NCI-H526 treated with DMSO at 0.1 percent for 48 hours (cell line): ENCODE measurements around the gene EGFL8.
"Not testable (repeated sequence)": the region's sequence is repeated elsewhere in the genome, so short reads cannot be mapped to it uniquely, and the experiment has no call there.

Experiments
- DNase-seq: peaks from one replicate; lab custom pipeline; 2025; lab: John Stamatoyannopoulos, UW

Gene EGFL8

DNA sequence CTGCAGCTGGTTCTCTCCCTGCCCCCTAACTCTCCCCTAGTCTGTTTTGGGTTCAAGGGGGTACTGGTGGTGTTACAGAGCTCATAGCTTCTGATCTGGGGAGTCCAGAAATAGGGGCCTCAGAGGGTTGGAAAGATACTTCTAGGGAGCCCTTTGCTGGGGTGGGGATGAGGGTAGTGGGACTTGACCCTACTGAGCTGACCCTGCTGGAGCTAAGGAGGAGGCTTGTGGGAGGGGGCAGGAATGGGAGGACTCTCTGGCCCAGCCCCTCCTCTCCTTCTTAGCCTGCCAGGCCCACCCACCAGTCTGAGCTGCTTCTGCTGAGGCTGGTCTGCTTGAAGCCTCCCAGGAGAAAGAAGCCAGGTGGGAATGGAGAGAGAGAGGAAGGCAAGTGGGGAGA is at the start of gene EGFL8:
Gene EGFL8 (plus strand): TSS at position 301 of the 400 bp plus-strand sequence. CDS start 1,571 bp downstream, outside the sequence.
- DNase-seq: no peak

DNA sequence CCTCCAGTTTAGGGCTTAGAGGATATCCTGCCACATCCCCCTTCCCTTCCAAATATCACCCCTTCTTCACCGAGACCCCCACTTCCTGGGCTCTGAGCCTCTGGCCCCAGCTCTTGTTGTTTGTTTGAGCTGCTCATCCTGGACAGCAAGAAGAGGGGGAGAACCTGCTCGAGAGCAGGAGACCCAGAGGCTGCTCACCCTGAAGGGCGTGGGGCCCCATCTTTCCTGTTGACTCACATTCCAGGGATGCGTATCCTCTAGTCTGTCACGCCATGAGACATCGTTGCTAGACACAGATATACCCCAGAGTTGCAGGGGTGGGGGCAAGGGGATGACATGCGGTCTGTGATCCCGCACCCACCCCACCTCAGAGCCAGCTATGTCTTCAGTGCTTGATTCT is 49.6 kb upstream of the EGFL8 start:
- no peak for DNase-seq

DNA sequence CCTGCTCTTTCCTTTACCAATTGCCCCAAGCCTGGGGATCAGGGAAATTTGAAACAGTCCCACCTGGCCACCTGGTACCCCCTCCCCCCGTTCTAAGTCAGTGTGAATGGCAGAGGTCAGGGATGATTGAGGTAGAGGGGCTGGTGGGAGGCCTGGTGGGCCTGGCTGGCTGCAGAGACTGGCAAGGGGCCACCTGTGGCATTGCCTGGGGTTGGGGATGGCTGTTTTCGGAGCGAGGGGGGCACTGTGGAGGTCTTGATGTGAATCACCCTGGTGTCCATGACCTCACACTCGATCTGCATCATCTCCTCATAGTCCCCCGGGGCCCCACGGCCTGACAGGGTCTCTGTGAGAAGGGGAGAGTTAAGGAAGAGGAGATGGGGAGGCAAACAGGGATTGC is 48.8 kb upstream of the EGFL8 start:
- no peak for DNase-seq

DNA sequence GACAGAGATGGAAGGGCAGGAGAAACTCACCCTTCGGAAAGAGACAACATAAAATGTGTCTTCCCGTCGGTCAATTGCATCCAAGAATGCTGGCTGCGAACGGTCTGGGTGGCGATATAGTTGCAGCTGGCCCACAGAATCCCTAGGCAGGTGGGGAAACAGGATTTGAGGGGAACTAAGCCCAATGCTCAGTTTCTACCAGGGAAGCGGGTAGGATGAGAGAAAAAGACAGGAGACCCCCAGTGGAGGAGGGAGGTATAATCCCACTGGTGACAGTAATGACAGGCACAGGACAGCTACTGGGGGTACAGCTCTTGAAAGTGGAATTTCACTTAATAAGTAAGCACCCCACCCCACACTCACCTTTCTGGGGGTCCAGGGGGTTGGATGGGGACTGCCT is 47.7 kb upstream of the EGFL8 start:
- DNase-seq: no peak

DNA sequence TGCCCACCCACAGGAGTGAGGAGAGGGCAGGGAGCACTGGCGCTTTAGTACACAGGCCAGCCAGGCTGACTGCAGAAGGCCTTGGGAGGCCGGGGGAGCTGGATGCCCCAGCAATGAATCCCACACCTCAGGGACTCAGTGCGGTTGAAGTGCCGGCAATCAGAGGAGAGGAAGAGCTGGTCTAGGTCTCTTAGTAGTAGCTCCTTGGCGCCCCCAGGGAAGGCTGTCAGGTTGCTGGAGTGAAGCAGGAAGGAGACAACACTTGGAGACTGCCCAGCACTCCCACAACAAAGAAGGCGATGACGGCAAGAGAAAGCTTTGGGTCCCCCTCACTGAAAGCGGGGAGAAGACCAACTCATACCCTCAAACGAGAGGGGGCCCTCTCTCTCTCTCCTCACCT is 46.9 kb upstream of the EGFL8 start:
- DNase-seq: no peak

DNA sequence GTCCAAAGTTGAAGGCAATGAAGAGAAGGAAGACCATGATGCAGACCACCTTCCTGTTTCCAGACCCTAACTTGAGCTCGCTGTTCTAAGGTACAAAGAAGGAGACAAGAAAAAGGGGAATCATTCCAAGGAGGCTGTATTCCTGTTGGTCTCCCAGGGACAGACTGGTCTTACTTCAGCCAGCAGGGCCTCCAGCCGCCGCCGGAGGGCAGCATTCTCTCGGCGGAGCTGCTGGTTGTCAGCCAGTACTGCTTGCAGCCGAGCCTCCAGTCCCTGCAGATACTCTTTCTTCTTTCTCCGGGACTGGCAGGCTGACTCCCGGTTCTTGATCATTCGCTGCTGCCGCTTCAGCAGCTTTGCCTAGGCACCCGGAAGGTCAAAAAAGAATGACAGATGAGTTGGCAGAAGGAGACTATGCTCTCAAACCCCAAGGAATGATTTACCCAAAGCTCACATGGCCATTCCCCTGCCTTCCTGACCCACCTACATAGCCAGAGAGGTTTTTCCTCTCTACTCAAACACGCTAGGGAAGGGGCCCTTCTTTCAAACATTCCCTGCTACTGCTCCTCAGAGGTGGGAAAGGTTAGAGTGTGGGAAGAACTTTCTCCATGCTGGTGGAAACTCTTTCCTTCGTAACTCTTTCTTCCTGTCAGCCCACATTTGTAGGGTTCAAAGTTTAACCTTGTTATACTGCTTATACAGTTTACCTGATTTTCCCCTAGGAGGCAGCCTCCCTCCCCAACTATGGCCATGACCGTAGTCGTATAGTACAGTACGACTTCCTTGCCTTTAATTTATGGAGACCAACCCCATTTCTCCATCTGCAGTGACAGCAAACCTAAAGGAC is 45.4 kb upstream of the EGFL8 start:
- peak; percentile 49 for DNase-seq

DNA sequence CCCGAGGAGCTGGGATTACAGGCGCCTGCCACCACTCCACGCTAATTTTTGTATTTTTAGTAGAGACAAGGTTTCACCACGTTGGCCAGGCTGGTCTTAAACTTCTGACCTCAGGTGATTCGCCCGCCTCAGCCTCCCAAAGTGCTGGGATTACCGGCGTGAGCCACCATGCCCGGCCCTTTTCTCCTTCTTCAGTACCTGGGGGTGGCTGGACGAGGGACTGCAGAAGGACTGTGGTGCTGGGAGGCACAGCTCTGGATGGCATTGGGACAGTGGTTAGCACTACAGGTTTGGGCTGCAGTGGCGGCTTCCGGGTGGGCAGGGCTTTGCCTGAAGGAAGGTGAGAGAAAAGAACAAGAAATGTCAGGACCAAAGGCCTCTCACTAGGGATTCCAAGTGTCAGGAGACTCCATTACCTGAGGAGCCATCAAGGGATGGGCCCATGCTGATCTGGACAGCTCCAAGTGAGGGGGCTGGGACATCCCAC is 43.8 kb upstream of the EGFL8 start:
- no peak for DNase-seq

DNA sequence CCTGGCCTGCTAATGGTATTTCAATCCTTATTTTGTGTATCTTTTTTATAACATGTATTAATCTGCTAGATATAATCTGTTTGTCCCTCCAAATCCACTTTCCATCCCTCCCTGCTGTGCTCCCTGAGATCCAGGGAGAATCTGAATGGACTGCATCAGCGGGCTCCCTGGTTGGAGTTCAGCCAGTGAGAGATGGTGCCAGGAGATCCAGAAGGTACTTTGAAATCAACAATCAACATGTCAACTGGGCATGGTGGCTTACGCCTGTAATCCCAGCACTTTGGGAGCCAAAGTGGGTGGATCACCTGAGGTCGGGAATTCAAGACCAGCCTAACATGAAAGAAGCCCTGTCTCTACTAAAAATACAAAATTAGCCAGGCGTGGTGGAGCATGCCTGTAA is 40.7 kb upstream of the EGFL8 start:
- DNase-seq: no peak

DNA sequence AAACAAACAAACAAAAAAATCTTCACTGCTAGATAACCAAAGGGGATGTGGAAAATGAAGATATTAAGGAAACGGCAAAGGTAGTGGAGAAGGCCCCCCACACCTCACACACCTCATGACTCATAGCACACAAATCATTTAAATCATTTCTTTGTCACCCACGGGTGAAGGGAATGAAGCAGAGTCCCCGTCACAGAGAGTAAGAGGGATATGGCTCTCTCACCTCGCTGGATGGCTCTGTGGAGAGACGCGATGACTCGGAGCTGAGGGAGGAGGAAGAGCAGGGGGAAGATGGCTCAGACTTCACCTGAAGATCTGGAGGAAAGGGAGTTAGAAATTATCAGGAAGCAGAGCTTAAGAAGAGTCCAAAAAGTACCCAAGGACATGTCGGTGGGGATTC is 37.5 kb upstream of the EGFL8 start:
- no peak for DNase-seq

DNA sequence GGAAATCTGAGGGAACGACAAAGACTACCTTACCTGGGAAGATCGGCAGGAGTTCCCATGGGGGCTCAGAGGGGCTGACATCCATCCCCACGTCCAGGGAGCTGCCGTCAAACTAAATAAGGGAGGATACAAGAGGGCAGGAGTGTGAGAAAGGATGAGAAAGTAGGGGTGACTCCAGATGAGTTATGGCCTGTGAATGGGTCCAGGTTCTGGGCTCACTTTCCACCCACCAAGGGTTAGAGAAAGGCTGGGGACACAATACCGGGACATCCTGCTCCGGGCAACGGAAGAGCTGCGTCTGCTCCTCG is 37.0 kb upstream of the EGFL8 start:
- no peak for DNase-seq

DNA sequence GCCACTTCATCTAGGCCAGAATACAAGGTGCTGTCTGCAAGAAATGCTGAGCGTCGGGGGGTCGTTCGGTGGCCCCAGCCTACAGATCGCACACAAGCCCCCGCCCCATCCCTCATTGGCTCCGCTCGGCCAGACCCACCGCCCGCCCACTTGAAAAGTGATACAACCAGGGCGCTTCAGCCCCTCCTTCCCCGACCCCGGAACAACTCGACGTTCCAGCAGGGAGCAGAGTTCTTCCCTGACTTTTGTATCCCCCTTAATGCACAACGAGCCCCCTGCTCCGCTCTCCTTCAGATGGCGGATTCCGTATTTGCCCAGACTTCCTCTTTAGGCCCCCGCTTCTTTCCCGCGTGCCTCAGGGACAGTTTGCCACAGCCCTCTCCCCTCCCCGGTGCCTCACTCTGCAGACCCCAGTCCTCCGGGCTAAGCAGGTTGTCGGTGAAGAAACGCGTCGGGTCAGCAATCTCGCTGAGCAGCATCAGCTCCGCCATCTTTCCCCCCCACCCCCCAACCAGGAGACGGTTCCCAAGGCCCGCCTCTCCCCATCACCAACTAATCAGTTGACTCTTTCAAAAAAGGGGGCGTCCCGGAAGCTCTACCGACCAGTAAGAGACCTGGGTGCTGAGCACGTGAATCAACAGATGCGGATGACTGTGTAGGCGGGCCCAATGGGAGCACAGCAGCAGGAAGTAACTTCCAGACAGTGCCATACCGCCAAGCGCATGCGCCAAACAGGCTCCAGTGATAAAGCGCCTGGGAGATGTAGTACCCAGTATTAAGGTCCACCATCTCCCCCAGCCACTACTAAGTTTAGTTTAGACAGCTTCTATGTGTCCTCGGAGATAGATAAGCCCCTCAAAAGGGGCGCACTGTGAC is 36.4 kb upstream of the EGFL8 start, which contains the start of gene ATF6B:
Gene ATF6B (minus strand): TSS at position 530 of the 876 bp plus-strand sequence. CDS start 39 bp downstream, at position 491.
- DNase-seq: peak; percentile 98

DNA sequence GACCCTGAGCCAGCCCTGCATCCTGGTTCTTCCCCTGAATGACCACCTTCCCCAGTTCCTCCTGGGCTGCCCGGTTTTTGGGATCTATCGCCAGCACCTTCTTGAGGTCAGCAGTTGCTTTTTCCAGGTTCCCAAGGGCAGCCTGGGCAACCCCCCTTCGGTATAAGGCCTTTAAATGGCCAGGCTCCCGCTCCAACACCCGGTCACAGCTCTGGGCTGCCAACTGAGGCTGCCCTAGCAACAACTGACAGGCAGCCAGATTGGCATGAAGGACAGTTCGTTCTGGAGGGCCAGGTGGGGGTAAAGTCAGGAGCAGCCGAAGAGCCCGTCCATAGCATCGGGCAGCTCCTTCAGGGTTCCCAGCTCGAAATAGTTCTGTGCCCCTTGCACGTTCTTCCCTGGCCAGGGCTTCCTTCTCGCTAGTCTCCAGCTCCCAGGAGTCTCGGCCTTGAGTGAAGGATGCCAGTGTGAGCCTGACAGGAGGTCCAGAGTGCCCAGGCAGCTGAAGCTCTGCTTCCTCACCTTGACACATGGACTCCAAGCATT is 35.6 kb upstream of the EGFL8 start:
- no peak for DNase-seq

DNA sequence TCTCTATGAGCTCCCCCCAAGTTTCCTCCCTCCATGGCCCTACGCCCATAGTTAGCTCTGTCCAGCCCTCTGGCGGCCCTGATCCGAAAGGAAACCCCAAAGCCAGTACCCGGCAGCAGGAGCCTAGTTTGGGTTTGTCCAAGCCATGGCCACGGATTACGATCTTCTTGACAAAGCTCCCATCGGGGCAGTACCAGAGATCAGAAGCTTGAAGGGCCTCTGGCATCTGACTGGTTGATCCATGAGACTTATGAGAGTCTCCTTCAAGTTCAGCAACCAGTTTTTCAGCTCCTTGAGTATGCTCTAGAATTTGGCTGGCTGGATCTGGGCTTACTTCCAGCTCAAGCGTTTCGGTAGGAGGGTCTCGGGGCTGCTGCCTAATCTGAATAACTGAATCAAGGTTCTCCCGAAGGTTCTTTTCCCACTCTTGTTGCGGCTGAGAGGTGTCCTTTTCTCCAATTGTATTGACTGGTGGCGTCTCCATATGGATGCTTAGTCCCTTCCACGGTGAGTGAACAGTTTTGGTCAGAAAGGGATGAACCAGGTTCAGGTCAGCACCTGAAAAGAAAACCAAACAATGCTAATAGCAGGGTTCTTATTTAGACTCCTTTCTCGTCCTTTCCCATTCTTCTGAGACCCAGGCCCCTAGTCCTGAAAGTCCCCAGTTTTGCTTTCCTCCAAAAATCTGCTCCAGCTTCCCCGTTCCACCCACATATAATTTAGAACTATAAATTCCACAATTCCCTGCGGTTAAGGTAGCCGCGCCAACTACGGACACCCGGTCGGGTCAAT is 34.9 kb upstream of the EGFL8 start:
- no peak for DNase-seq

DNA sequence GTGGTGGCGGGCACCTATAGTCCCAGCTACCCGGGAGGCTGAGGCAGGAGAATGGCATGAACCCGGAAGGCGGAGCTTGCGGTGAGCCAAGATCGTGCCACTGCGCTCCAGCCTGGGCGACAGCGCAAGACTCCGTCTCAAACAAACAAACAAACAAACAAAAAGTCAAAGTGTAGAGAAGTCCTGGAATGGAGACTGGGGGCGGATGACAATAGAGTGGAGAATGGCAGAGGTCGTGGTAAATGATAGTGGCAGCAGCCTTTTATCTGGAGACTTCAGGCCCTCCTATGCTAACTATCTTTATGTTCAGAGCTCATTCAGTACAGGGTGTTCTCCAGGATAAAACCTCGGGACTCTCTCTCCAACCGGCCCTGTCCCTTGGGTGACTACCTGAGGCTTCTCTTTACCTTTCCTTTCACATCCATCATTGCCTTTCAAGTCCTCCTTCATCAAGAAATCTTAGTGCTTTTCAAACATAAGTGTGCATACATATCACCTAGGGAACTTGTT is 32.9 kb upstream of the EGFL8 start:
- DNase-seq: no peak

DNA sequence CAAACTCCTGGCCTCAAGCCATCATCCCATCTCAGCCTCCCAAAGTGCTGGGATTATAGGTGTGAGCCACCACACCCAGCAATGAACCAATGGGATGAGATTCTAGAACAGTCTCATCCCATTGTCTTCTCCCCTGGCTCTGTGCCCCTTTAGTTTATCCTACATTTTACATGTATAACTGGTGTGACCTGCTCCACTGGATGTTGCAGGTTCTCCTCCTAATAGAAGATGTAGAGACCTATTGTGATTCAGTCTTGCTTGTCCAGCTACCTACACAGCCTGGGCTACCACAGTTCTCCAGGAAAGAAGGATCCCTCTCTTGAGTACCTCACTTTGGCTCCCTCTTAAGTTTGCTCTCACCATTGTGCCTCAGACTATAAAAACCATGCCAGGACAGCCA is 32.3 kb upstream of the EGFL8 start:
- DNase-seq: no peak

DNA sequence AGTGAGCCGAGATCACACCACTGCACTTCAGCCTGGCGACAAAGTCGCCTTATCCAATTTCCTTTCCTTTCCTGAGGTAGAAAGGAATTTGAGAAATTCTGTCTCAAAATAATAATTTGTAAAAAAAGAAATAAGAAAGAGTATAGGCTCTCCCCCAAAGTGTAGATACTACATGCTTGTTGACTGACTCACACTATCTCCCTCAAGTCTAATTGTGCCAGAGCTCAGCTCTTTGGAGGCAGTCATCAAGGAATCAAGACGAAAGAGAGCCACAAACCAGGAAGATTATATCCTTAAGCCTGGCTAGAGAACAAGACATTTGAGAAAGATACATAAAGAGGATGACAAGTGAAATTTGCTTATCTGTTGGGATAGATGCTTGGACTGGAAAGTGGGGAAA is 30.6 kb upstream of the EGFL8 start:
- DNase-seq: no peak

DNA sequence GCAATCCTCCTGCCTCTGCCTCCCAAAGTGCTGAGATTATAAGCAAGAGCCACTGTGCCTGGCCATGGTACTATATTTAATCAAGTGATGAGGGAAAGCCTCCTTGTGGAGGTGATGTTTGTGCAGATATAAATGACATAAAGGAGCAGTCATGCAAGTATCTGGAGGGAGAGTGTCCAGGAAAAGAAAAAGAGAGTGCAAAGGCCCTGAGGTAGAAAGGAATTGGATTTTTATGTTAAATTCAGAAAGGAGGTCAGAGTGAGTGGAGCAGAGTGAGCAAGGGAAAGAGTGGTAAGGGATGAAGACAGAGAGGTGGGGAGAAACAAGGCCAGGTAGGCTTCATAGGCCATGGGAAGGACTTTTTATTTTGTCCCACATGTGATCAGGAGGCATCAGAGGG is 26.9 kb upstream of the EGFL8 start:
- DNase-seq: no peak

DNA sequence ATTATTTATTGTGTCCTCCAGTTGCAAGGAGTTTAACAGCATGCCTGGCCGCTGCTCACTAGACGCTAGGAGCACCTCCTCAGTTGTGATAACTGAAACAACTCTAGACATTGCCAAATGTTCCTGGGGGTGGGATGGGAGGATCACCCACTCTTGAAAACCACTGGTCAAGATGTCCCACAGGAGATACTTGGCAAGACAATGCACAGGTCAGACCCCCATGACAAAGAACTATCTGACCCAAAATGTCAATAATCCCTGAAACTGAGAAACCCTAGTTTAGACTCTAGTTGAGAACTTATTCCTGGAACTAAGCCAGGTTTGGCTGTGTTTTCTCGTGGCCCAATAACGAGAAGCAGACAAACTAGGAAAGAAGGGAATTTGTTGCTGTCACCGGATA is 24.8 kb upstream of the EGFL8 start:
- no peak for DNase-seq

DNA sequence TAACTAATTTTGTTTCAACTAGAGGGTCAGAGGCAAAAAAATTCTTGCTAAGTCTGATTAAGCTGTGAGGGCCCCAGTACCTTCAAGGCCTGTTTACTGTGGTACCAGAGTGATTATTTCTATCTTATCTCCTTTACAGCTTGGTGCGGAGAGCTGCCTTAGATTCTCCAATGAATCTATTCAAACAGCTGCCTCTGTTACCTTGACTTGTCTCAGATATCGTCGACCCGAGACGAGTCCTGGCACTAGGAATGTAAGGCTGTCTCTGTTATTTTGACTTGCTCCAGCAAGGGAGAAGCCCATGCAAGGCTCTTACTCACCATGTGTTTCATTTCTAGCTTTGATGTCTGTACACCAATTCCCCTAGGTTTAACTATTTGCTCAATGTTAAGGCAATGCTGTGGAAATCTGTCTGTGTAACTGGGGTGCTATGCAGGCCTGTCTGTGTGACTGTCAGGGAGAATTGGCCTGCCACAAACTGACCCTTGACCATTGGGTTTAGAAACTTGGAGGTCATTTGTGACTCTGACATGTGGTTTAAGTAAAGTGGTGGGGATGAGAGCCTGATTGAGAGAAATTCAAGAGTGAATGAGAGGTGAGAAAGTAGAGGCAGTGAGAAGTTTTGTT is 23.9 kb upstream of the EGFL8 start:
- DNase-seq: no peak

DNA sequence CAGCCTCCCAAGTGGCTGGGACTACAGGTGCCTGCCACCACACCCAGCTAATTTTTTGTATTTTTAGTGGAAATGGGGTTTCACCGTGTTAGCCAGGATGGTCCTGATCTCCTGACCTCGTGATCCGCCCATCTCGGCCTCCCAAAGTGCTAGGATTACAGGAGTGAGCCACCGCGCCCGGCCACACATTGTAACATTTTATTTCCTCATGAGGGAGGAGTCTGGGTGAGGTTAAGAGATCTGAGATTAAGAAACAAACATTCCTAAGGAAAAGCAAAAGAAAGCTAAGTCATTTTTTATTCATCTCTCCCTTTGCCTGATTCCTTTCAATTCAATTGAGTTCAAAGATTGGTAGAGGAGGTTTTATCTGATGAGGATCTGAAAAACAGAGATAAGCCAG is 20.2 kb upstream of the EGFL8 start:
- DNase-seq: not testable (repeated sequence)

DNA sequence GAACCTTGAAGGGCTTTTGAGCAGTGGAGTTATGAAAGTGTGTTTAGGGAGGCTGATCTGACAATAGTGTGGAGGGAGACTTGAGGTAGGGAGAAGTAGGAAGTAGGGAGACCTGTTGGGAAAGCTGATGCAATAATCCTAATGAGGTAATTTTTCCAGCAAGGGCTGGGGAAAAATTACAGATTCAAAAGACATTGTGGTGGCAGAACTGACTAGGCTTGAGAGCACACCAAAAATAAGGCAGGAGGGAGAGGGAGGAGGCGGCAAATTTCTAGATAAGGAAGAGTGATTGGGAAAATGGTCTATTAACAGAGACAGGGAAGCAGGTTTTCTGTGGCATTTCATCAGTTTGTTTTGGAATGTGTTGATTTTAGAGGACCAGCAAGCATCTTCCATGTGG is 18.1 kb upstream of the EGFL8 start:
- no peak for DNase-seq
